A549 treated with AZD9567 at 1 μM for 4 hours (cell line): ENCODE data around the gene IKBKG. TPM values are rescaled to one million over a fixed set of nuclear protein-coding genes. Genes with fewer than 3 reads are reported as not detected.

ENCODE experiments used
- total RNA-seq: library from RNA; stranded (reverse); fragments of 200-300 nt; extraction: Qiagen RNA extraction; gene quantifications from 5 replicates; pipeline ENCODE4 v1.2.3, GENCODE V29; 2022; ENCODE audit not compliant: insufficient read depth

IKBKG gene
- total RNA-seq, result 33.2 to 47.2 TPM (median 44.4 TPM) in 5 replicates

GRCh38 chrX:154547245-154548027 is at the start of gene IKBKG:
Gene IKBKG, plus strand, starts transcription at chrX:154547620. Its CDS starts 4,383 bp downstream, at chrX:154552003.

GRCh38 chrX:154515966-154516655 is 31.3 kb upstream of the IKBKG start, which contains the start of gene FAM3A:
Gene FAM3A, minus strand, starts transcription at chrX:154516232. Its CDS starts 460 bp downstream, at chrX:154515772.

GRCh38 chrX:154546354-154547244 is 821 bp upstream of the IKBKG start, which contains the start of gene G6PD:
Gene G6PD, minus strand, starts transcription at chrX:154546846. Its CDS starts 691 bp downstream, at chrX:154546155.

GRCh38 chrX:154584585-154585183 is 37.3 kb downstream of the IKBKG start, which contains the start of gene CTAG1A:
Gene CTAG1A, plus strand, starts transcription at chrX:154585133. Its CDS starts 74 bp downstream, at chrX:154585207.

Other genes with a start within 250 kb of the IKBKG start
- 1,398 to 1,786 TPM (median 1,537 TPM) in 5 replicates for gene FLNA, start 173.0 kb upstream of the IKBKG start, total RNA-seq
- 139 to 167 TPM (median 160 TPM) in 5 replicates for gene EMD, start 168.3 kb upstream of the IKBKG start, total RNA-seq
- 5,537 to 5,934 TPM (median 5,663 TPM) in 5 replicates for gene RPL10, start 149.2 kb upstream of the IKBKG start, total RNA-seq
- gene DNASE1L1, start 138.4 kb upstream of the IKBKG start, total RNA-seq, result 28.0 to 33.0 TPM (median 30.2 TPM) in 5 replicates
- 20.0 to 39.1 TPM (median 37.4 TPM) in 5 replicates for gene TAFAZZIN, start 136.1 kb upstream of the IKBKG start, total RNA-seq
- 86.0 to 111 TPM (median 105 TPM) in 5 replicates for gene ATP6AP1, start 118.9 kb upstream of the IKBKG start, total RNA-seq
- gene GDI1, start 110.5 kb upstream of the IKBKG start, total RNA-seq, result 99.0 to 111 TPM (median 108 TPM) in 5 replicates
- gene FAM50A, start 103.5 kb upstream of the IKBKG start, total RNA-seq, result 87.7 to 122 TPM (median 113 TPM) in 5 replicates
- 14.0 to 24.4 TPM (median 20.9 TPM) in 5 replicates for gene PLXNA3, start 89.3 kb upstream of the IKBKG start, total RNA-seq
- 47.4 to 71.3 TPM (median 68.7 TPM) in 5 replicates for gene LAGE3, start 68.3 kb upstream of the IKBKG start, total RNA-seq
- gene UBL4A, start 61.0 kb upstream of the IKBKG start, total RNA-seq, result 62.5 to 67.8 TPM (median 64.3 TPM) in 5 replicates
- gene SLC10A3, start 57.0 kb upstream of the IKBKG start, total RNA-seq, result 43.3 to 46.5 TPM (median 44.4 TPM) in 5 replicates
- gene FAM3A, start 31.4 kb upstream of the IKBKG start, total RNA-seq, result 40.7 to 46.1 TPM (median 45.3 TPM) in 5 replicates
- gene G6PD, start 774 bp upstream of the IKBKG start, total RNA-seq, result 1,265 to 1,646 TPM (median 1,455 TPM) in 5 replicates
- 0.10 TPM in 1 of 5 replicates, not detected in the others for gene CTAG1A, start 37.5 kb downstream of the IKBKG start, total RNA-seq
- not detected in 5 replicates for gene CTAG1B, start 71.7 kb downstream of the IKBKG start, total RNA-seq
- gene CTAG2, start 106.0 kb downstream of the IKBKG start, total RNA-seq, result not detected in 5 replicates
- 0.59 to 1.0 TPM (median 0.88 TPM) in 5 replicates for gene GAB3, start 203.5 kb downstream of the IKBKG start, total RNA-seq
- gene DKC1, start 215.2 kb downstream of the IKBKG start, total RNA-seq, result 150 to 224 TPM (median 159 TPM) in 5 replicates